ENCODE results near the gene TSNAX. TPM values are rescaled to one million over a fixed set of nuclear protein-coding genes. Genes with fewer than 3 reads are reported as not detected.

TSNAX gene
- total RNA-seq, 1 donor: 27.3 TPM

- H3K4me3 ChIP-seq (ENCODE audit: low read length): no peak overlapping the region
- H3K9me3 ChIP-seq (ENCODE audit: low read depth, low read length): no peaks in the 10 kb centered on the region
- no peaks in the 10 kb centered on the region for H3K27me3 ChIP-seq (ENCODE audit: insufficient read depth, low read length)
- peaks cover 69% of the 10 kb centered on the region for H3K4me1 ChIP-seq (ENCODE audit: insufficient read depth, low read length)
Measured at GRCh38 chr1:231613419-231614349, 85.2 kb downstream of the TSNAX start.

Other genes starting within 250 kb of the TSNAX start
- 49.6 TPM for gene EXOC8, start 190.8 kb upstream of the TSNAX start, total RNA-seq
- 31.8 TPM for gene SPRTN, start 190.4 kb upstream of the TSNAX start, total RNA-seq
- gene EGLN1, start 106.4 kb upstream of the TSNAX start, total RNA-seq: 19.0 TPM
- 17.2 TPM for gene DISC1, start 98.1 kb downstream of the TSNAX start, total RNA-seq

Measured in mononuclear cell (primary cell).